H1 (cell line): ENCODE measurements around the gene VAV2. TPM values are rescaled to one million over a fixed set of nuclear protein-coding genes. Genes with fewer than 3 reads are reported as not detected.

ENCODE experiments used
- CTCF ChIA-PET: fragments of 300-600 bp; sonication (Branson Sonifier 250); formaldehyde crosslinking; loops from one replicate; lab custom pipeline; 2021; ENCODE audit not compliant: partially characterized antibody; lab: Charles Lee
- POLR2A ChIA-PET: fragments of 300-600 bp; sonication (Branson Sonifier 250); formaldehyde crosslinking; loops from one replicate; lab custom pipeline; 2021; ENCODE audit warnings: inconsistent platforms; ENCODE audit not compliant: partially characterized antibody; lab: Charles Lee
- DNase-seq, 2 experiments: peaks; one replicate each; pipeline versions ENCODE4 v3.0.0 to v3.0.0-alpha.2; 2010 to 2022; ENCODE audit warnings: low spot score in 2 of 2, low read depth in 1 of 2, mixed read lengths in 1 of 2
- FAIRE-seq: peaks from 2 replicates; lab custom pipeline; 2011; peaks lifted over from hg19 to GRCh38; lab: Jason Lieb, UNC
- H2AFZ ChIP-seq: 2 replicates; pipeline ENCODE4 v1.8.1; 2012; ENCODE audit warnings: low read length, inconsistent platforms
- H2AK5ac ChIP-seq: 2 replicates; pipeline ENCODE4 v1.6.1; 2013; ENCODE audit warnings: low read depth, low read length
- H2BK120ac ChIP-seq: replicated peaks from 2 replicates; pipeline ENCODE3; 2013; ENCODE audit warnings: low read depth, low read length, inconsistent platforms
- H2BK12ac ChIP-seq: 2 replicates; pipeline ENCODE4 v1.6.1; 2013; ENCODE audit warnings: low read depth, low read length
- H2BK15ac ChIP-seq: 2 replicates; pipeline ENCODE4 v1.6.1; 2013; ENCODE audit warnings: low read length
- H2BK20ac ChIP-seq: 2 replicates; pipeline ENCODE4 v1.6.1; 2013; ENCODE audit warnings: low read length
- H2BK5ac ChIP-seq: 2 replicates; pipeline ENCODE4 v1.6.1; 2013; ENCODE audit warnings: low read depth, low read length
- H3K14ac ChIP-seq: 2 replicates; pipeline ENCODE4 v1.6.1; 2013; ENCODE audit warnings: inconsistent platforms; ENCODE audit not compliant: insufficient read length
- H3K18ac ChIP-seq: 2 replicates; pipeline ENCODE4 v1.6.1; 2013; ENCODE audit warnings: low read length; ENCODE audit errors: extremely low read depth
- H3K23ac ChIP-seq: 2 replicates; pipeline ENCODE4 v1.6.1; 2013; ENCODE audit warnings: inconsistent platforms; ENCODE audit not compliant: insufficient read length
- H3K23me2 ChIP-seq: 2 replicates; pipeline ENCODE4 v1.6.1; 2013; ENCODE audit warnings: low read depth, low read length
- H3K27ac ChIP-seq: 2 replicates; pipeline ENCODE4 v1.6.1; 2011; ENCODE audit warnings: low read depth, low read length, inconsistent platforms
- H3K27me3 ChIP-seq, 4 experiments: replicated peaks in 1 of 4; 1 replicate in 1 of 4; 2 replicates in 3 of 4; pipeline versions ENCODE4 v1.6.1 to v1.8.1; 2011 to 2013; ENCODE audit warnings: low read length in 3 of 4, mild to moderate bottlenecking in 3 of 4, inconsistent platforms in 2 of 4, mixed read lengths in 2 of 4, moderate library complexity in 1 of 4; ENCODE audit not compliant: control insufficient read depth in 3 of 4, insufficient read depth in 3 of 4; ENCODE audit errors: extremely low read depth in 1 of 4
- H3K36me3 ChIP-seq, 4 experiments: 2 replicates each; pipeline versions ENCODE4 v1.6.1 to v1.8.1; 2011 to 2013; ENCODE audit warnings: mild to moderate bottlenecking in 4 of 4, low read length in 3 of 4, moderate library complexity in 2 of 4, control low read depth in 1 of 4, inconsistent platforms in 1 of 4; ENCODE audit not compliant: insufficient read depth in 4 of 4, control insufficient read depth in 2 of 4
- H3K4ac ChIP-seq: replicated peaks from 2 replicates; pipeline ENCODE3; 2013; ENCODE audit warnings: low read length, low read depth, mixed read lengths, inconsistent platforms; ENCODE audit not compliant: insufficient read length
- H3K4me1 ChIP-seq, 4 experiments: replicated peaks in 1 of 4; 1 replicate in 1 of 4; 2 replicates in 3 of 4; pipeline versions ENCODE4 v1.6.1 to v1.8.1; 2011 to 2013; ENCODE audit warnings: low read length in 3 of 4, inconsistent platforms in 2 of 4, mixed read lengths in 1 of 4; ENCODE audit not compliant: insufficient read depth in 4 of 4, control insufficient read depth in 3 of 4
- H3K4me2 ChIP-seq, 2 experiments: 2 replicates each; pipeline versions ENCODE4 v1.6.1 to v1.8.1; 2011 to 2013; ENCODE audit warnings: low read depth in 2 of 2, low read length in 2 of 2, control low read depth in 1 of 2, inconsistent platforms in 1 of 2, mild to moderate bottlenecking in 1 of 2; ENCODE audit not compliant: insufficient read depth in 1 of 2
- H3K4me3 ChIP-seq, 4 experiments: fragments of 200-600, 300-600 bp in 1 of 4; sonication (generic), shearing (Covaris generic), sonication (Bioruptor Twin) in 1 of 4; 2 replicates each; pipeline versions ENCODE4 v1.5.1 to v1.8.1; 2011 to 2016; ENCODE audit warnings: low read length in 4 of 4, low read depth in 3 of 4, control low read depth in 2 of 4, inconsistent platforms in 2 of 4, mild to moderate bottlenecking in 2 of 4, mixed read lengths in 1 of 4, moderate library complexity in 1 of 4; ENCODE audit not compliant: insufficient read depth in 2 of 4; ENCODE audit errors: extremely low read depth in 1 of 4
- H3K56ac ChIP-seq: replicated peaks from 2 replicates; pipeline ENCODE3; 2013; ENCODE audit warnings: low read depth, mild to moderate bottlenecking, mixed read lengths, low read length, inconsistent platforms; ENCODE audit not compliant: insufficient read length
- H3K79me1 ChIP-seq: 2 replicates; pipeline ENCODE4 v1.6.1; 2013; ENCODE audit warnings: low read depth, low read length, control low read depth
- H3K79me2 ChIP-seq, 2 experiments: 2 replicates each; pipeline versions ENCODE4 v1.6.1 to v1.8.1; 2012 to 2013; ENCODE audit warnings: low read length in 2 of 2, mild to moderate bottlenecking in 2 of 2, inconsistent platforms in 1 of 2; ENCODE audit not compliant: insufficient read depth in 2 of 2, control insufficient read depth in 1 of 2
- H3K9ac ChIP-seq, 4 experiments: replicated peaks in 1 of 4; 1 replicate in 1 of 4; 2 replicates in 3 of 4; pipeline versions ENCODE4 v1.6.1 to v1.8.1; 2011 to 2013; ENCODE audit warnings: low read depth in 3 of 4, low read length in 3 of 4, control low read depth in 2 of 4, mild to moderate bottlenecking in 2 of 4, moderate library complexity in 2 of 4, inconsistent platforms in 1 of 4; ENCODE audit errors: extremely low read depth in 1 of 4
- H3K9me3 ChIP-seq, 2 experiments: 2 replicates each; pipeline versions ENCODE4 v1.6.1 to v1.8.1; 2012 to 2013; ENCODE audit warnings: mild to moderate bottlenecking in 2 of 2, moderate library complexity in 2 of 2, control low read depth in 1 of 2, inconsistent platforms in 1 of 2, low read depth in 1 of 2, low read length in 1 of 2, mixed read lengths in 1 of 2; ENCODE audit not compliant: insufficient read depth in 2 of 2
- H4K20me1 ChIP-seq, 2 experiments: replicated peaks in 1 of 2; 2 replicates each; pipeline versions ENCODE3 to v1.8.1; 2011 to 2013; ENCODE audit warnings: inconsistent platforms in 2 of 2, low read length in 2 of 2, mild to moderate bottlenecking in 1 of 2; ENCODE audit not compliant: insufficient read depth in 2 of 2, control insufficient read depth in 1 of 2
- H4K5ac ChIP-seq: 2 replicates; pipeline ENCODE4 v1.6.1; 2013; ENCODE audit warnings: low read length, low read depth, mixed read lengths, inconsistent platforms; ENCODE audit not compliant: insufficient read length
- H4K8ac ChIP-seq: 2 replicates; pipeline ENCODE4 v1.8.0; 2013; ENCODE audit warnings: mild to moderate bottlenecking, moderate library complexity, low read length, inconsistent platforms; ENCODE audit not compliant: insufficient read depth; ENCODE audit errors: extremely low read depth
- H4K91ac ChIP-seq: replicated peaks from 2 replicates; pipeline ENCODE3; 2013; ENCODE audit warnings: low read length, mixed read lengths, inconsistent platforms; ENCODE audit not compliant: insufficient read length
- CHD2 ChIP-seq: IDR thresholded peaks from 2 replicates; pipeline ENCODE4 v1.6.1; 2012; ENCODE audit warnings: low read length, improper control_type of control experiment
- KDM5A ChIP-seq: fragments of 200-600 bp; IDR thresholded peaks from 2 replicates; pipeline ENCODE4 v1.7.1; 2012; ENCODE audit warnings: mild to moderate bottlenecking, low read length, inconsistent platforms, mixed read lengths
- RFX5 ChIP-seq: IDR thresholded peaks from 2 replicates; pipeline ENCODE4 v1.6.1; 2011; ENCODE audit warnings: low read depth, low read length, improper control_type of control experiment, borderline replicate concordance
- SRF ChIP-seq: IDR thresholded peaks from 2 replicates; pipeline ENCODE4 v1.6.1; 2011; ENCODE audit warnings: mild to moderate bottlenecking, low read depth, low read length, moderate library complexity
- WGBS, 2 experiments: shearing (Covaris generic) in 1 of 2; methylation state at CpG; one replicate each; pipeline versions ENCODE4 v1.1.6 to v1.1.7; 2013 to 2015; ENCODE audit warnings: low lambda C conversion rate in 2 of 2, mixed read lengths in 2 of 2, inconsistent platforms in 1 of 2, low coverage in 1 of 2, missing lambda C conversion rate in 1 of 2; ENCODE audit not compliant: insufficient replicate concordance in 2 of 2, insufficient coverage in 1 of 2, insufficient read length in 1 of 2; ENCODE audit errors: extremely low coverage in 1 of 2, missing lambda C conversion rate in 1 of 2; 5-methylcytosine and 5-hydroxymethylcytosine counted together
- polyA plus RNA-seq, 7 experiments: library from polyadenylated mRNA; depleted of rRNA in 3 of 7; stranded (reverse) in 5 of 7; unstranded in 2 of 7; fragments of >200 nt in 5 of 7; fragments of 200-250 nt in 2 of 7; gene quantifications; 1 replicate in 5 of 7; 2 replicates in 1 of 7; 4 replicates in 1 of 7; pipeline versions ENCODE4 v1.2.1 to v1.2.3, GENCODE V29; 2011 to 2013; ENCODE audit warnings: missing spikeins in 2 of 7, mixed read lengths in 2 of 7
- total RNA-seq: library from RNA; stranded (reverse); fragmentation: NEBNext Ultra II Directional; extraction: Animal tissue kit (Norgen Biotek cat#: 25700); gene quantifications from 2 replicates; pipeline ENCODE4 v1.2.1, GENCODE V29; 2021

Gene VAV2
- total and polyA plus RNA-seq, 2 of the 8 experiments (the other 6 are each of a cell fraction or from before 2014, with no cell fraction given): 13.6 to 37.6 TPM

DNA sequence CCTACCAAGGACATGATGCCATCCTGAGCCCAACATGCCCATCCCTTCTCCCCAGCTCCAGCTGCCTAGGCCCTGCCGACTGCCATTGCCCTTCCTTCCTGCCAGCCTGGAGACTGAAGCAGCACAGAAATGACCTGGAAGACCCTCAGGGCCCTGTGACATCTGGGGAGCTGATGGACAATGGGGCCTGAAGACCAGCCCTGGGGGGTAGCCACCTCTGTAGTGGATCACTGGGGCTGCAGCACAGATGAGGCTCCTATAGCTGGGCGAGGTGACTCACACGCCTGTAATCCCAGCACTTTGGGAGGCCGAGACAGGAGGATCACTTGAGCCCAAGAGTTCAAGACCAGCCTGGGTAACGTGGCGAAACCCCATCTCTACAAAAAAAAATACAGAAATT lies 86.6 kb downstream of the VAV2 start:
- no peak overlapping the region for H3K27ac ChIP-seq
- H3K23me2 ChIP-seq: no peaks in the 10 kb centered on the region
- peaks cover 6 to 9% of the 10 kb centered on the region in 2 experiments for H4K20me1 ChIP-seq
- no peak overlapping the region for H2BK5ac ChIP-seq
- H3K27me3 ChIP-seq: no peaks in the 10 kb centered on the region
- H4K5ac ChIP-seq: no peak overlapping the region
- no peak overlapping the region for H3K4me2 ChIP-seq
- DNase-seq: no peak
- WGBS, 2 experiments: 90% methylated on average over 6 of the region's 6 CpGs; no CpG with 5 or more reads in 1 of the 2 experiments
- H3K9ac ChIP-seq: no peak overlapping the region
- no peak overlapping the region for H3K23ac ChIP-seq
- H2BK15ac ChIP-seq: no peak overlapping the region
- no peak overlapping the region for H2BK12ac ChIP-seq
- POLR2A ChIA-PET: interaction anchor here (1.0 kb wide), 1 partner anchor 11 kb away, joined by 3 read pairs; no protein-coding TSS in a partner anchor
- FAIRE-seq: no peak
- no peak overlapping the region for H2AK5ac ChIP-seq
- no peak overlapping the region for H2AFZ ChIP-seq
- H3K9me3 ChIP-seq: no peaks in the 10 kb centered on the region
- H3K14ac ChIP-seq: no peak overlapping the region
- H4K91ac ChIP-seq: no peak overlapping the region
- peaks cover 20% of the 10 kb centered on the region for H3K79me1 ChIP-seq
- no peak overlapping the region for H2BK20ac ChIP-seq
- no peak overlapping the region for H3K4me3 ChIP-seq
- no peaks in the 10 kb centered on the region; a peak in 2 of 7 replicates for H3K4me1 ChIP-seq
- CTCF ChIA-PET: interaction anchor here (0.6 to 1.2 kb wide), 3 partner anchors 14 to 250 kb away, joined by 3 read pairs; no protein-coding TSS in a partner anchor
- H3K36me3 ChIP-seq: no peaks in the 10 kb centered on the region
- H3K56ac ChIP-seq: no peak overlapping the region
- no peak for TF ChIP-seq SRF
- TF ChIP-seq CHD2: no peak
- no peak for TF ChIP-seq RFX5
- no peak for TF ChIP-seq KDM5A
- H3K79me2 ChIP-seq: peaks cover 0 to 54% of the 10 kb centered on the region in 2 experiments; a peak in 2 of 4 replicates
- H2BK120ac ChIP-seq: no peak overlapping the region
- no peak overlapping the region for H4K8ac ChIP-seq
- no peak overlapping the region for H3K18ac ChIP-seq
- H3K4ac ChIP-seq: no peak overlapping the region
